Amniotic stem cell (primary cell): ENCODE data around the gene CKLF.
"Not testable (repeated sequence)": the region's sequence is repeated elsewhere in the genome, so short reads cannot be mapped to it uniquely, and the experiment has no call there.

Experiments used
- DNase-seq: peaks from one replicate; lab custom pipeline; 2025; lab: John Stamatoyannopoulos, UW

The CKLF gene, protein sequence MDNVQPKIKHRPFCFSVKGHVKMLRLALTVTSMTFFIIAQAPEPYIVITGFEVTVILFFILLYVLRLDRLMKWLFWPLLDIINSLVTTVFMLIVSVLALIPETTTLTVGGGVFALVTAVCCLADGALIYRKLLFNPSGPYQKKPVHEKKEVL

GRCh38 chr16:66552286-66553177, at the start of gene CKLF:
TSS of gene CKLF (plus strand) at chr16:66552576. CDS start at chr16:66552716, 140 bp downstream.
- peak; percentile 30 for DNase-seq

GRCh38 chr16:66503030-66503429, 49.3 kb upstream of the CKLF start:
- DNase-seq: no peak

DNA sequence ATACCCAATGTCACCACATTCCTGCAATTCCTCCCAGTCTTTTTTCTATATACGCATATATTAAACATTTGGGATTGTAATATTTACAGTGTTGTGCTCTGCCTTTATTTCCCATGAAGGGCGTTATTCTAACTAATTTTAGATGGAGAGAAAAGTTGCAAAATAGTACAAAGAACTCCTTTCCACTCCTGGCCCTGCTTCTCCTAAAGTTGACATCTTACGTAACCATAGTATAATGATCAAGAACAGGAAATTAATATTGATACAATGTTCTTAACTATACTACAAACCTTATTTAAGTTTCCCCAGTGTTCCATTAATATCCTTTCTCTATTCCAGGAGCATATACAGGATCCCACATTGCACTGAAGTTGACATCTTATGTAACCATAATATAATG, 48.8 kb upstream of the CKLF start:
- no peak for DNase-seq

DNA sequence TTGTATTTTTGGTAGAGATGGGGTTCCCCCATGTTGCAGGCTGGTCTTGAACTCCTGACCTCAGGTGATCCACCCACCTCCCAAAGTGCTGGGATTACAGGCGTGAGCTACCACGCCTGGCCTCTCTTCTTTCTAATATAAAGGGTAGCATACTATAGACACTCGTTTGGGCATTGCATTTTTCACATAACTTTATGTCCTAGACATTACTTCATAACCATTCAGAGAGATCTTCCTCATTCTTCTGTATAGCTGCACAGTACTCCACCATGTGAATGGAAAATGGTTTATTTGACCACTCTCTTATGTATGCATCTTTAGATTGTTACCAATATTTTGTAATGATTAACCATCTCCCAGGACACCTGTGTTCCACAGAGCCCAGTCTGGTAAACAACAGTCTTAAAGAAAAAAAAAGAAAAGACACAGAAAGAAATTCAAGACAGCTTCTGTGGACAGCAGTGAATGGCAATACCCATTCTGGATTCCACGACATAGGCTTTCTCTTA, 44.6 kb upstream of the CKLF start:
- DNase-seq: no peak

DNA sequence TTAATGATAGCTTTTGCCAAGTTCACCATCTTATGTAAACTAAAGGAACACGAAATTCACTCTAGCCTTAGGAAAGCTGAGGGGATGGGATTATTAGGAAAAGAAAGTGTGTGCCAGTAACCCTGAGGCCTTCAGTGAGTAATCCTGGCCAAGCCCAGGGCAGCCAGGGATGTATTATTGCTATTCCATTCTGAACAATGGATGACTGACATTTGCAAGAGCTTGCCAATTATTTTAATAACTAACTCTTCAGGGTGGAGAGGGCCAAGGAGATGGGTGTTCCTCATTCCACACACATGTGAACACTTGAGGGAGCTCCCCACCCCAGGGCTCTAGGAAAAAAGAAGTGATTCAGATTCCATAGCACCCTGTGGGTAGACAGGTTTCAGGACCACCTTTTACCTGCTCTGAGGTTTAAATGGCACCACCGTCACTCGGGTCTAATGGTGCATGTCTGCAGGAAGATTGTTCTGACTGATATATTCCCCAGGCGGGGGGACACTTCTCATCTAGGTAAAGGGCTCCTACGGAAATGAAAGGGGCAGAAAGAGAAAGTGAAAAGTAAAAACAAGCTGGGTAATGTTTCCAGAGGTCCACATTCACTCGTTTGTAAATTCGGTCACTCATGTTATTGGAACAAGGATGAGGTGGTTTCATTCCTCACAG, 44.0 kb upstream of the CKLF start:
- no peak for DNase-seq

DNA sequence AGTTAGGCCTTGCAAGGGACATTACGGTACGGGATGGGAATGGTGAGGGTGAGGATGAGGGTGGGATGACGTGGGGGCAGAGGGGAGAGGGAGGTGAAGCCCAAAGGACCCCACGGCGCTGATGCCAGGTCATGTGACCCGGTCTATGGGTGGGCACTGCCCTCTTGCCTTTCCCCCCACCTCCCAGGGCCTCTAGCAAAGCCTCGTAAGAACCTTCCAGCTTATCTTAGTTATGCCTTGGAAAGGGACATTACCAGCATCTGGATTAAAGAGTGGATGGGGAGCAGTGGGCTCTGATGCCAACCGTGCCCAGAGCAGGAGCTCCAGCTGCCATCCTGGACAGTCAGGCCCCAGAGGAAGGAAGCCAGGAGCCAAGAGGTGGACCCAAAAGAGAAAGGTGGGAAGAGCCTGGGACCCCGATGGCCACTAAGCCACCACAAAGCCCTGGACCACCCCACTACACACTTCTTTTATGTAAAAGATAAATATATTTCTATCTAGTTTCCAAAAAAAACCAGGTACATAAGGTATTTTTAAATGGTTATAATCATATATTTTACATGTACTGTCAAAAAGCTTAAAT, 43.4 kb upstream of the CKLF start:
- DNase-seq: no peak

- no peak for DNase-seq
These were observed 42.8 kb upstream of the CKLF start for GRCh38 chr16:66509576-66509975.

DNA sequence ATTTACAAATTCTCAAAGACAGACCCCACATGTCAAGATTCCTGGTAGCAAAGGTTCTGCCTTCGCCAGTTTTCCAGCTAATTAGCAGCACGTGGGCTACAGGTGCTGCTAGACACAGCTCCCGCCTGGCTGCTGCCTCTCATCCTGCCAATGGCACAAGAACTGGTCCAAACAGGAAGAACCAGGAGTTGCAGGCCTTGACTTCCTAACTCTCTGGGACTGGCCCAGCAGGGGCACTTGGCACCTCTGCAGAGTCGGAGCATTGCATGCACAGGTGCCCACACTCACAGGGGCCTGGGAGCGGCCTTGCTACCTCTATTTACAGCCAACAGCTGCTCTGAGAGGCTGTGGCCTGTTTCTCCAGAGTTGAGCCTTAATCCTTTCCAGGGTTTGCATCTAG, 42.1 kb upstream of the CKLF start:
- no peak for DNase-seq

- no peak for DNase-seq
These were observed 41.4 kb upstream of the CKLF start for GRCh38 chr16:66510711-66511601.

DNA sequence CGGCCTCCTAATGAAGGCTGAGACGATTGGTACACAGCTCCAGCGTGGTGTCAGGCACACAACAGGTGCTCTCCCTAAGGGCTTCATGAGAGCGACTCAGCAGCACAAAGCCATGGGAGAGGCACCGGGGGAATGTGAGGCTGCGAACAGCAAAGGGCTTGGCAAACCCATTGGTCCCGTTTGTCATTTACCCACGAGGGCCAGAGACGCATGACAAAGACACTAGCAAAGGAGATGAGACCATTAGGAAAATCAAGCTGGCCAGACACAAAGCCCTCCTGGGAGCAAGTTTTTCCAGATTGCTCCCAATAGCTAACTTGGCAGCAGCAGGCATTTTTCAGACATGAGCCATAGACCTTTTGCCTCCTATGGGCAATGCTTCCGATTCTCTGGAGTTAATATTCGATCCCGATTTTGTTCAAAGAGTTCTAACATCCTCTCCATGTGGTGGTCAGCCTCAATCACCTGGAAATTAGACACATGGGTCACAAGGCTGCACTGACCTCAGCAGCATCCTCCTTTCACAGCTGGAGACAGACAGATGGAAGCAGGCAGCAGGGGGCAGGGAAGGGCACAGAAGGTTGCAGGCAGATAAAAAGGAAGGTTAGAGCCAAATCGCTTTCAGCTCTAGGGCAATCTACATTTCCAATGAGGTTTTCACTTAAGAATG, 40.6 kb upstream of the CKLF start:
- DNase-seq: no peak

GRCh38 chr16:66512272-66513110, 39.9 kb upstream of the CKLF start:
- DNase-seq: no peak

DNA sequence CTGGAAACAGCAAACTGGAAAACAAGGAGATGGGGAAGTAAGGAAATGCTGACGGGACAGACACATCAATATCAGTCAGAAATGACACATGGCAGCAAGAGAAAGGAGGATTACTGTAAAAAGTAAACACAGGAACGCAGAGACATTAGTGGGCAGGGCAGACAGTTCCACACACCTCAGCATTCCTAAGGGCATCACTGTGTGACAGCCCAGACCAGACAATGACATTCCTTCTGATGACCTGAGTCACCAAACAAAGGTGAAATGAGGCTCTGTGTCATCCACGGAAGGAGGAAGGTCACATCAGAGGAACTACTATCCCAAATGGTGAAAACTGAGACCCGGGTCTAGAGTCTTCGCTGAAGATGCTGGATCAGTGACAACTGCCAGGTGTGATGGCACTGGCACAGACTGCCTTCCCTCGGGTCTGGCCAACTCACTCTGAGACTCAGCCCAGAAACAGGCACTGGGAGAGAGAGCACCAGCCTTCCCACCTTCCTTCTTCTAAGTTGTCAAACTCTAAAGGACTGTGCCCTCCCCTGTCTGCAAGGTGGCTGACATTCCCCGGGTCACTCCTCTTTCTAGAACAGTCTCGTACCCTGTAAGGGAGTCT, 39.2 kb upstream of the CKLF start:
- DNase-seq: no peak

GRCh38 chr16:66514391-66514790, 38.0 kb upstream of the CKLF start:
- not testable (repeated sequence) for DNase-seq

- not testable (repeated sequence) for DNase-seq
These were observed 37.3 kb upstream of the CKLF start for GRCh38 chr16:66514980-66515595.

- DNase-seq: no peak
These were observed 36.5 kb upstream of the CKLF start for GRCh38 chr16:66515596-66516508.

DNA sequence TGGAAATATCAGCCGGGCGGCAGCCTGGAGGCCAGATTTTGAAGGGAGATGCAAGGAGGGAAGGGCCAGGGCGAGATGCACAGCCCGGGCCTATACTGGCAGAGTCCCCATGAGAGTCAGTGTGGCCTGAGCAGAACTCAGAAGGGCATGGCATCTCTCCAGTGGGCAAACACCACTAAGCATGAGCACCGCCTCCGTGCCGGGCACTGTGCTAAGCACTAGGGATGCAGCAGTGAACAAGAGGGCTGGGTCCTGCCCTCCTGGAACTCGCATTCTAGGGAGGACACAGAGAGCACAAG, 35.9 kb upstream of the CKLF start:
- no peak for DNase-seq

DNA sequence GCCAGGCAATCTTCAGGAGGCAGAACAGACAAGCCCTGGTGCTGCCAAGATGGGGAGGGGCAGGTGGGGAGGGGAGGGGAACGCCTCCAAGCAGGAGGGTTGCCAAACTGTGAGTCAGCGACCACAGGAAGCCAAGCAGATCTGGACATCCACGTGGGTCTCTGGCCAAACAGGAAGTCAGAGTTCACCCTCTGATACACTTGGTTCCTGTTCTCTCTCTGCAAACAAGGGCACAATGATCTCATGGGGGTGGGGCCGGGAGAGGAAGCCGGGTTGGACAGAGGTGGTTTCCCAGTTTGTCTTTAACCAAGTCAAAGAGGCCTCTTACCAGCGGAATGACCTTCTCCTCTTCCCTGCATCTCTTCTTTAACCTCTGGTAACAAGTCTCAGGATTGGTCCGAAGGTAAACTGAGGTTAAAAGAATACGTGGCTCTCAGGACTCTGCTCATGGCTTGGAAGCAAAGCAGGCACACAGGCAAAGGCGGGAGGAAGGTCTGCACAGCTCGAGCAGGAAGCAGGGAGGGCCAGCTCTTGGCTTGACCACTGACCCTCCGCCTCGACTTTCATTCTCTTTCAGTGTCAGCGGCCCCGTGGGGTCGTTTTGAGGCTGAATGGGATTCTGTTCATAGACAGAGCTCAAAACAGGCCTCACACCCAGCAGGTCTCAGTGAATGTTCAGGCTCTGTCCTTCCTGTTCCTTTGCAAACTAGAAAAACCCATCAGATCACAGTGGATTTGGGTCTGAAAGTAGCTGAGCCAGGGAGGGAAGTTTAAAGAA, 35.4 kb upstream of the CKLF start:
- DNase-seq: peak; percentile 84
